ENCODE measurements around the gene C4BPB. TPM values are rescaled to one million over a fixed set of nuclear protein-coding genes. Genes with fewer than 3 reads are reported as not detected.

C4BPB gene
- total RNA-seq, 1 donor from 2014 or later: 0.82 TPM

DNA sequence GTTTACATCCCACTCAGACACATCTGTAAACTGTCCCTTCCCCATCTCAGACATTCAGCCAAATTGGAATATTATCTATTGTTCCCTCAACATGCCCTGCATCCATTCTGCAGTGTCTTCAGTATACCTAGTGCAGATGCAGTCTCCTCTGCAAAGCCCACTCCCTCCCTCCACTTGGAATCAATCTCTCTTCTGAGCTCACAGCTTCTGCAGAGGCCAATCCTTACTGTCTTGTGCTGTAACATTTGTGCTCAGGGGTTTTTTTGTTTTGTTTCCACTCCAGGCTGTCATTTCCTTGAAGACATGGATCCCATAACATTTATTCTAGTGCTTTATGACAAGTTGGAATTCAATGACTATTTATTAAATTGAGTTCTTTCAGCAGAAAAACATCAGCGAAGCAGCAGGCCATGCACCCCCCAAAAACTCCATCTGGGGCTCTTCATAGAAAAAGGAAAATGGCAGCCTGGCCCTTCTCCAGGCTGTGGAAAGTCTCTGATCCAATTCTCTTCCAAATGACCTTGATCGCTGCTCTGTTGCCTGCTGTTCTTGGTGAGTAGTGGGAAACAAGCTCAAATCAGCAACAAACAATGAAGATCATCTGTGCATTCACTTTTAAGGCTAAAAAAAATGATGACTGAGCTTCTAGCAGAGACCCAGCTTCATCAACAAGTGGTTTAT lies 24.1 kb downstream of the C4BPB start:
- Mint-ChIP-seq H3K4me1 (no peaks in the 10 kb centered on the region), H3K27ac (no peak overlapping the region), H3K36me3 (ENCODE audit: low read depth) (no peaks in the 10 kb centered on the region), H3K9me3 (peaks cover 5% of the 10 kb centered on the region), H3K27me3 (peaks cover 37% of the 10 kb centered on the region), H3K4me3 (no peak overlapping the region)
- intact Hi-C loops (cut with micrococcal nuclease): no loop called here
- DNase-seq: no peak

DNA sequence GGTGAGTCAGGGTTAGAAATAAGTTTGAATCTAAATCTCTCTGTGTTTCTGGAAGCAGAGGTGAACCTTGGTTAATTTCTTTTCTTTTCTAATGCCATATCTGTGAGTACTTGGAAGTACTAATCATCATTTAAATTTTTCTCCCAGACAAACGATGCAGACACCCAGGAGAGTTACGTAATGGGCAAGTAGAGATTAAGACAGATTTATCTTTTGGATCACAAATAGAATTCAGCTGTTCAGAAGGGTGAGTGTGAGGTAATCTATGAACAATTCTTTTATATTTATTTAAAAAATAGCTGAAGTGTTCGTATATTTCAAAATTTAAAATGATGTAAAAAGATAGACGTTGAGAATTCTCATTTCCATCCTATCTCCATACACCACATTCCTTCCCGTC lies 26.6 kb downstream of the C4BPB start:
- H3K27ac Mint-ChIP-seq: no peak overlapping the region
- intact Hi-C loops (cut with micrococcal nuclease): no loop called here
- H3K4me3 Mint-ChIP-seq: no peak overlapping the region
- no peaks in the 10 kb centered on the region for H3K36me3 Mint-ChIP-seq (ENCODE audit: low read depth)
- peaks cover 27% of the 10 kb centered on the region for H3K27me3 Mint-ChIP-seq
- H3K9me3 Mint-ChIP-seq: peaks cover 5% of the 10 kb centered on the region
- H3K4me1 Mint-ChIP-seq: no peaks in the 10 kb centered on the region
- DNase-seq: no peak

DNA sequence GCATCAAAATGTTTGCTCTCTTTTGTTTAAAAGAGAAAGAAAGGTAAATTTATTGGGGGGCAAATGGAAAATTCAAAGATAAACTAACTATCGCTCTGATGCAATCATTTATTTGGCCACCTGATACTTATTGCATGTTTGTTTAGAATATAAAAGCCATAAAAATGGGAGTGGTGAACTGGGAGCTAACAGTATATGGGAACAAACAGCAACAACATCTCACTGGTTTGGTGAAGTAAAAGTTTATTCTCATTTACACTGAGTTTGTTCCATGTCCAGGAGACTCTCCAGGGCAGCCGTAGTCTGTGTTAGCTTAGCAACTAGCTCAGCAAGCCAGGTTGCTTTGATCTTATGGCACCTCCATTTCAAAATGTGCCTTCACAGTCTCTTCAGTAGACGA lies 35.7 kb downstream of the C4BPB start:
- H3K4me3 Mint-ChIP-seq: no peak overlapping the region
- H3K27me3 Mint-ChIP-seq: peaks cover 3% of the 10 kb centered on the region
- no peak overlapping the region for H3K27ac Mint-ChIP-seq
- DNase-seq: no peak
- intact Hi-C loops (cut with micrococcal nuclease): no loop called here
- H3K9me3 Mint-ChIP-seq: peaks cover 21% of the 10 kb centered on the region
- peaks cover 3% of the 10 kb centered on the region for H3K36me3 Mint-ChIP-seq (ENCODE audit: low read depth)
- no peaks in the 10 kb centered on the region for H3K4me1 Mint-ChIP-seq

DNA sequence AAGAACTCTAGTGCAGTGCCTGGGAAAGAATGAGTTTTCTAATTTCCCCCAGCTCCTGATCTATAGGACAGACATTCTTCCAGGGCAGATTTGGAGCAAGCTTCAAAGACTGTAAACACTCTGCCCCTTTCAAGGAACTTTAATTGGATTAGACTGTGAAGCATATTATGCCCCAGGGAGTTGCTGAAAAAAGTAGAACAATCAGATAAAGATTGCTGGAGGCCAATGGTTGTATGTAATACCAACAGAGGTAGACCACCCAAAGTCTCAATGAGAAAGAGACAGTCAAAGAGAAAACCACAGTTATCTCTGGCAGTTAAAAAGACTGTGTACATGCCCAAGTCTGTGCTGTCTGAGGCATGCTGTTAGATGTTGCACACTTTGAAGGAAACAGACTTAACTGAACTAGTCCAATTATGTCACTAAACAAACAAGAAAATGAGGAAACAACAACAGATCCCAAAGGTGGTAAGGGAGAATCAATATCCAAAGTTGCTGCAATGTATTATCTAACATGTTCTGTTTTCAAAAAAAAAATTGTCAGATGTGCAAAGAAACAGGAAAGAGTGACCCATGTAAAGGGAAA lies 39.8 kb downstream of the C4BPB start:
- Mint-ChIP-seq H3K4me3 (no peak overlapping the region), H3K9me3 (peaks cover 26% of the 10 kb centered on the region), H3K27ac (no peak overlapping the region), H3K27me3 (peaks cover 5% of the 10 kb centered on the region), H3K36me3 (ENCODE audit: low read depth) (peaks cover 3% of the 10 kb centered on the region), H3K4me1 (no peaks in the 10 kb centered on the region)
- intact Hi-C loops (cut with micrococcal nuclease): no loop called here
- DNase-seq: no peak

DNA sequence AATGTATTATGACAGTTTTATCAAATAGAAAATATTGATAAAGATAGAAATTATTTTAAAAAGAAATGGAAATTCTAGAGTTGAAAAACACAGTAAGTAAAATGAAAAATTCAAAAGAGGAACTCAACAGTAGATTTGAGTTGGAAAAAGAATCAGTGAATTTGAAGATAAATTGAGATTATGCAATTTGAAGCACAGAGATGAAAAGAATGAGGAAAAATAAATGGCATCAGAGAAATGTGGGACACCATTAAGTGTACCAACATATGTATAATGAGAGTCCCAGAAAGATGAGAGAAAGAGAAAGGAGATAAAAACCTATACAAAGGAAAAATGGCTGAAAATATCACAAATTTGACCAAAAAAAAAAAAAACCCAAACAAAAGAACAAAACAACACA lies 40.4 kb downstream of the C4BPB start:
- Mint-ChIP-seq H3K27me3 (peaks cover 5% of the 10 kb centered on the region), H3K27ac (no peak overlapping the region), H3K4me1 (no peaks in the 10 kb centered on the region), H3K4me3 (no peak overlapping the region), H3K9me3 (peaks cover 25% of the 10 kb centered on the region), H3K36me3 (ENCODE audit: low read depth) (peaks cover 3% of the 10 kb centered on the region)
- intact Hi-C loops (cut with micrococcal nuclease): no loop called here
- DNase-seq: no peak

DNA sequence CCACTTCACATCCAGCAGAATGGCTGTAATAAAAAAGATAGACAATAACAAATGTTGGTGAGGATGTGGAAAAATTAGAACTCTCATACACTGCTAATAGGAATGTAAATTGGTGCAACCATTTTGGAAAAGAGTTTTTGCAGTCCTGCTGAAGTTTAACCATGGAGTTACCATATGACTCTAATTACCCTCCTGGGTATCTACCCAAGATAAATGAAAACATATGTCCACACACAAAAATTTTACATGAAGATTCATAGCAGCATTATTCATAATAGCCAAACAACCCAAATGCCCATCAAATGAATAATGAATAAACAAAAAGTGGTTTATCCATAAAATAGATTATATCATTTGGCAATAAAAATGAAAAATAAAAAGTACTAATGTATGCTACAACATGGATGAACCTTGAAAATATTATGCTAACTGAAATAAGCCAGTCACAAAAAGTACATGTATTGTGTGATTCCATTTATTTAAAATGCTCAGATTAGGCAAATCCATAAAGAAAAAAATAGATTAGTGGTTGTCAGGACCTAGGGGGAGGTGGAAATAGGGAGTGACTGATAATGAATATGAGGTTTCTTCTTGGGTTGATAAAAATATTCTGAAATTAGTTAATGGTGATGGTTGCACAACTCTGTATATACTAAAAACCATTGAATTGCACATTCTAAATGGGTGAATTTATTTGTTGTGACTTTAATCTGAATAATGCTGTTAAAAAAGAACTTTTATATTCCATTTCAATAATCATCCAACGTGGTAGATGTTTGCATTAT lies 41.8 kb downstream of the C4BPB start:
- no peaks in the 10 kb centered on the region for H3K4me1 Mint-ChIP-seq
- H3K9me3 Mint-ChIP-seq: peaks cover 26% of the 10 kb centered on the region
- H3K4me3 Mint-ChIP-seq: no peak overlapping the region
- DNase-seq: no peak
- intact Hi-C loops (cut with micrococcal nuclease): no loop called here
- H3K27me3 Mint-ChIP-seq: peaks cover 3% of the 10 kb centered on the region
- peaks cover 3% of the 10 kb centered on the region for H3K36me3 Mint-ChIP-seq (ENCODE audit: low read depth)
- H3K27ac Mint-ChIP-seq: no peak overlapping the region

DNA sequence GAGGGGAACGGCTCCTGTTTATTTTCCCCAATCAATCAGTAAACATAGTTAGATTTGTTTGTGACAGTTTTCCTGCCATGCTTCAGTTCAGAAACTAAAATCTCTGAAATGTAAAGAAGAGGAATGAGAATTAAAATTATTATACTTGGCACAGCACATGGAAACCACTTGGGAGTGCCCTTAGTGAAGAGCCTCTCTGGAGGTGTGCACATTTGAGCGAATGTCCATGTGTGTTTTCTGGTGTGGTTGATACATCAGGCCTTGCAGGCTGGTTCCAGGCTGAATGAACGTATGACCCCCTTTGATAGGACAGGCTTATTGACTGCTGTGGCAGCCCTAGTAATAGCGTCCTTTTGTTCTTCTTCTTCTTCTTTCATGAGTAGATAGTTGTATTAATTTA lies 42.5 kb downstream of the C4BPB start:
- Mint-ChIP-seq H3K4me1 (no peaks in the 10 kb centered on the region), H3K9me3 (peaks cover 29% of the 10 kb centered on the region), H3K4me3 (no peak overlapping the region), H3K27me3 (peaks cover 3% of the 10 kb centered on the region), H3K27ac (no peak overlapping the region), H3K36me3 (ENCODE audit: low read depth) (peaks cover 3% of the 10 kb centered on the region)
- DNase-seq: no peak
- intact Hi-C loops (cut with micrococcal nuclease): no loop called here

DNA sequence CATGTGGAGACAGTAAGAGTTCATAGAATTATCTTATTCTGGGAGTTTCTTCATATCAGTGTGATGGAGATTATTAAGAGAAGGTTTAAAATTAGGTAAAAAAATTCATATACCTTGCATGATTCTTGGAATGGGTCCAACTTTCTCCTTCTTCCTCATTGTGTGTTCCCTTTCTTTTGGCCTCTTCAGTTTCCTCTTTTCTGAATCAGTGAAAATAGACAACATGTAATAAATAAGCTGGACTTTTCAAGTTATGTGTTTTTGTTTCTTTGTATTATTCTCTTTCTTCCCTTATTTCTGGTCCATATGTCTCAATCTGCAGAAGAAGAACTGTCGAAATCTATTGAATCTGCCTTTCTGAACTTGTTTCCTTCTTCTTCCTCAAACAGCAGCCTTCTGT lies 45.9 kb downstream of the C4BPB start:
- Mint-ChIP-seq H3K27me3 (peaks cover 3% of the 10 kb centered on the region), H3K4me1 (no peaks in the 10 kb centered on the region), H3K36me3 (ENCODE audit: low read depth) (no peaks in the 10 kb centered on the region), H3K27ac (no peak overlapping the region), H3K4me3 (no peak overlapping the region), H3K9me3 (peaks cover 25% of the 10 kb centered on the region)
- DNase-seq: no peak
- intact Hi-C loops (cut with micrococcal nuclease): no loop called here

DNA sequence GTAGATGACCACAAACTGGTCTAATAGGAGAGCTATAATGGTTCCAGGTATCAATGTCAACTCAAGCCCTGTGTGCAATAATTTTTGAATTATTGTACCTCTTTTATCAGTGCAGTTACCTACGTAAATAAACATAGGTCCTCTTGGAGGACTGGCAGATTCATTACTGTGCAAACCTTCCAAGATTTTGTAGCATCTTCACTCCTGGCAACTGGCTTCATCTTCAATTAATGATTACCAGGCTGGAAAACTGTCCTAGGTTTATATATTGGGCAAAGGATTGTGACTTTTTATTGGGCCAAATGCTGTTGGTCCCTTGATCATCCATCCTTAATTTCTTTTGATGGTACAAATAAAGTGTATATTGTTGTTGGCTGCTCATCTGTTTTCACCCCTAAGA lies 51.0 kb downstream of the C4BPB start:
- intact Hi-C loops (cut with micrococcal nuclease): no loop called here
- no peak overlapping the region for H3K27ac Mint-ChIP-seq
- H3K36me3 Mint-ChIP-seq (ENCODE audit: low read depth): no peaks in the 10 kb centered on the region
- peaks cover 3% of the 10 kb centered on the region for H3K27me3 Mint-ChIP-seq
- no peaks in the 10 kb centered on the region for H3K4me1 Mint-ChIP-seq
- no peak overlapping the region for H3K4me3 Mint-ChIP-seq
- DNase-seq: no peak
- H3K9me3 Mint-ChIP-seq: peaks cover 20% of the 10 kb centered on the region

DNA sequence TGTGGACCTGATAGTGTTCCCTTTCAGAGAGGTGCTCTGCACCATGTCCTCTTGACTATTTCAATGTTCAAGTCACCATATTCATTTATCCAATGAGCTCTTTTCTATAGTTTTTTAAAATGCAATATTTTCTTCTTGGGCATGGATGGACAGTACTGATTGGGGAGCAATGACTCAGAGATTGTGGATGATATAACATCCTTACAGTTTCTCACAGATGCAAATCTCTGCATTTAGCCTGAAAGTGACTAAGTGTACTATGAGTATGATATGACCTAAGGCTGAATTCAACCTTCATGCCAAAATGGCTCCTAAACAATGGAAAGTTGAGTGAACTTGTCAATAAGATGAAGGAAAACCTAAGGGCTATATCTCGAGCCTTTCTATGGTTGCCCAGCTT lies 51.9 kb downstream of the C4BPB start:
- peaks cover 3% of the 10 kb centered on the region for H3K27me3 Mint-ChIP-seq
- no peaks in the 10 kb centered on the region for H3K4me1 Mint-ChIP-seq
- H3K9me3 Mint-ChIP-seq: peaks cover 20% of the 10 kb centered on the region
- no peak for DNase-seq
- H3K4me3 Mint-ChIP-seq: no peak overlapping the region
- intact Hi-C loops (cut with micrococcal nuclease): no loop called here
- H3K27ac Mint-ChIP-seq: no peak overlapping the region
- H3K36me3 Mint-ChIP-seq (ENCODE audit: low read depth): no peaks in the 10 kb centered on the region

DNA sequence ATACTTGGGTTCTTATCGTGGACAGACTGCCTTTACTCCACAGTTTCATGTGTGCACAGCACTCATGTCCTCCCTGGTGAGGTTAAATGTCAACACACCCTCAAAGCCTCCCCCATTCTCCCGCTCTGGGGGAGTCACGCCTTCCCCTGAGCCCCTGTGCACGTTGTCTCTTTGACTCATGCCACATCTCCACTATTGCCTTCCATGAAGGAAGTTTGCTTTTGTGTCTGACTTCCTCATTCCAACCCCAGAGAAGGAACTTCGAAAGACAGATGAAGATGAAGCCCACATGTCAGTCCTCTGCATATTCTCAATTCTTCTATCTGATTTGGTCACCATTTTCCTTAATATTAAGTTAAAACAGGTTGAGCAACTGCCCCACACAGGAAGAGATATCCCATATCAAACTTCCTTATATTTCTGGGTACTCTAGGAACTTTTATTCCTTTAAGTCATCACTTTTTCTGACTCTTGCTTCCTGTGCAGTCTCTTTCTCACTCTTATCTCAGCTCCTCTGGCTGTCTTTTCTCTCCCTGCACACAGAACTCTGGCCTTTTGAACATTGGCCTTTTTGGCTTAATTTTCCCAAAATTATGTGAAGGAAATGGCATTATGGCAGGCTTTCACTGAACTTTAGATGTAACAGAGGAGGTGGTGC lies 56.9 kb downstream of the C4BPB start:
- H3K4me1 Mint-ChIP-seq: no peaks in the 10 kb centered on the region
- H3K9me3 Mint-ChIP-seq: peaks cover 6% of the 10 kb centered on the region
- no peaks in the 10 kb centered on the region for H3K36me3 Mint-ChIP-seq (ENCODE audit: low read depth)
- H3K27ac Mint-ChIP-seq: no peak overlapping the region
- H3K4me3 Mint-ChIP-seq: no peak overlapping the region
- no peak for DNase-seq
- no peaks in the 10 kb centered on the region for H3K27me3 Mint-ChIP-seq
- intact Hi-C loops (cut with micrococcal nuclease): no loop called here
